Fibroblast of lung (primary cell): ENCODE data around the gene CORO6. TPM values are rescaled to one million over a fixed set of nuclear protein-coding genes. Genes with fewer than 3 reads are reported as not detected.

Source experiments
- DNase-seq, 2 donors: peaks; one replicate each; pipeline versions ENCODE4 v3.0.0 to v3.0.0-alpha.2; 2010; ENCODE audit warnings: low read depth in 2 of 2
- H2AFZ ChIP-seq: 2 replicates; pipeline ENCODE4 v1.5.1; 2012; ENCODE audit warnings: low read length, control low read depth, inconsistent platforms
- H3K27ac ChIP-seq: 2 replicates; pipeline ENCODE4 v1.5.1; 2011; ENCODE audit warnings: low read length, control low read depth; ENCODE audit not compliant: insufficient read depth
- H3K27me3 ChIP-seq: 2 replicates; pipeline ENCODE4 v1.5.1; 2011; ENCODE audit warnings: mild to moderate bottlenecking, low read length; ENCODE audit not compliant: control insufficient read depth, insufficient read depth
- H3K36me3 ChIP-seq: 2 replicates; pipeline ENCODE4 v1.5.1; 2011; ENCODE audit warnings: low read length; ENCODE audit not compliant: control insufficient read depth, insufficient read depth
- H3K4me1 ChIP-seq: 2 replicates; pipeline ENCODE4 v1.5.1; 2011; ENCODE audit warnings: low read length; ENCODE audit not compliant: control insufficient read depth, insufficient read depth; ENCODE audit errors: extremely low read depth
- H3K4me2 ChIP-seq: 2 replicates; pipeline ENCODE4 v1.5.1; 2011; ENCODE audit warnings: low read length, control low read depth; ENCODE audit not compliant: insufficient read depth; ENCODE audit errors: extremely low read depth
- H3K4me3 ChIP-seq, 4 experiments: fragments of 200-600 bp in 1 of 4; sonication (generic) in 1 of 4; replicated peaks in 1 of 4; 2 replicates each; pipeline ENCODE4 v1.5.1; 2011 to 2016; ENCODE audit warnings: low read length in 4 of 4, low read depth in 3 of 4, mild to moderate bottlenecking in 3 of 4, control low read depth in 2 of 4, inconsistent platforms in 1 of 4, mixed read lengths in 1 of 4; ENCODE audit not compliant: insufficient read depth in 1 of 4; ENCODE audit errors: control extremely low read depth in 1 of 4
- H3K79me2 ChIP-seq: 2 replicates; pipeline ENCODE4 v1.5.1; 2012; ENCODE audit warnings: mild to moderate bottlenecking, low read length, inconsistent platforms; ENCODE audit not compliant: control insufficient read depth, insufficient read depth
- H3K9ac ChIP-seq: 2 replicates; pipeline ENCODE4 v1.5.1; 2011; ENCODE audit warnings: mild to moderate bottlenecking, low read length, control low read depth; ENCODE audit not compliant: insufficient read depth
- H3K9me3 ChIP-seq: 2 replicates; pipeline ENCODE4 v1.5.1; 2012; ENCODE audit warnings: low read depth, low read length; ENCODE audit not compliant: control insufficient read depth, insufficient read depth
- H4K20me1 ChIP-seq: 2 replicates; pipeline ENCODE4 v1.5.1; 2011; ENCODE audit warnings: low read length; ENCODE audit not compliant: control insufficient read depth, insufficient read depth; ENCODE audit errors: extremely low read depth
- CTCF ChIP-seq, 2 donors: IDR thresholded peaks in 1 of 2; conservative IDR thresholded peaks in 1 of 2; 1 replicate in 1 of 2; 2 replicates in 1 of 2; pipeline ENCODE4 v1.5.1; 2011 to 2012; ENCODE audit warnings: low read length in 2 of 2, control low read depth in 1 of 2, inconsistent platforms in 1 of 2, low read depth in 1 of 2, mild to moderate bottlenecking in 1 of 2
- EZH2 ChIP-seq: IDR thresholded peaks from 2 replicates; pipeline ENCODE4 v1.5.1; 2012; ENCODE audit warnings: low read length, control low read depth, mild to moderate bottlenecking; ENCODE audit errors: missing control alignments
- polyA plus RNA-seq, 2 donors: library from polyadenylated mRNA; depleted of rRNA in 1 of 2; stranded (reverse) in 1 of 2; unstranded in 1 of 2; fragments of >200 nt; gene quantifications; 2 replicates each; pipeline ENCODE4 v1.2.1, GENCODE V29; 2011 to 2012; ENCODE audit warnings: missing spikeins in 1 of 2
- total RNA-seq: library from RNA; depleted of rRNA; stranded (reverse); fragments of >200 nt; gene quantifications from 2 replicates; pipeline ENCODE4 v1.2.1, GENCODE V29; 2014

The CORO6 gene
- total and polyA plus RNA-seq, 2 donors (not counting 1 experiment from before 2014, with no cell fraction given) = 8.0 to 19.3 TPM

- no peaks in the 10 kb centered on the region for H4K20me1 ChIP-seq
- peak within 1 kb of the TSS; percentile 86 for H2AFZ ChIP-seq
- no peaks in the 10 kb centered on the region for H3K9me3 ChIP-seq
- H3K4me1 ChIP-seq = peaks cover 20% of the 10 kb centered on the region
- H3K4me2 ChIP-seq = peak within 1 kb of the TSS; percentile 94
- peaks cover 40% of the 10 kb centered on the region for H3K79me2 ChIP-seq
- DNase-seq = peak; percentile 79
- no peaks in the 10 kb centered on the region for H3K27me3 ChIP-seq
- H3K27ac ChIP-seq = peak within 1 kb of the TSS; percentile 61
- no peak for TF ChIP-seq EZH2
- TF ChIP-seq CTCF (conservative IDR thresholded peaks at IDR 0.05 in 1 of 2, IDR thresholded peaks at IDR 0.05 in 1 of 2; ENCODE audit: low read depth in 1 of 2, low read length in 2 of 2) = no peak
- peak within 1 kb of the TSS; percentile 72 to 85 (median 80) for H3K4me3 ChIP-seq
- peak within 1 kb of the TSS; percentile 47 for H3K9ac ChIP-seq
- no peaks in the 10 kb centered on the region for H3K36me3 ChIP-seq
Observed at GRCh38 chr17:29589524-29590410, 32.9 kb downstream of the CORO6 start, which contains the start of gene GIT1. TSS of gene GIT1 (minus strand) at chr17:29589648. CDS start at chr17:29589378, 270 bp downstream.

DNA sequence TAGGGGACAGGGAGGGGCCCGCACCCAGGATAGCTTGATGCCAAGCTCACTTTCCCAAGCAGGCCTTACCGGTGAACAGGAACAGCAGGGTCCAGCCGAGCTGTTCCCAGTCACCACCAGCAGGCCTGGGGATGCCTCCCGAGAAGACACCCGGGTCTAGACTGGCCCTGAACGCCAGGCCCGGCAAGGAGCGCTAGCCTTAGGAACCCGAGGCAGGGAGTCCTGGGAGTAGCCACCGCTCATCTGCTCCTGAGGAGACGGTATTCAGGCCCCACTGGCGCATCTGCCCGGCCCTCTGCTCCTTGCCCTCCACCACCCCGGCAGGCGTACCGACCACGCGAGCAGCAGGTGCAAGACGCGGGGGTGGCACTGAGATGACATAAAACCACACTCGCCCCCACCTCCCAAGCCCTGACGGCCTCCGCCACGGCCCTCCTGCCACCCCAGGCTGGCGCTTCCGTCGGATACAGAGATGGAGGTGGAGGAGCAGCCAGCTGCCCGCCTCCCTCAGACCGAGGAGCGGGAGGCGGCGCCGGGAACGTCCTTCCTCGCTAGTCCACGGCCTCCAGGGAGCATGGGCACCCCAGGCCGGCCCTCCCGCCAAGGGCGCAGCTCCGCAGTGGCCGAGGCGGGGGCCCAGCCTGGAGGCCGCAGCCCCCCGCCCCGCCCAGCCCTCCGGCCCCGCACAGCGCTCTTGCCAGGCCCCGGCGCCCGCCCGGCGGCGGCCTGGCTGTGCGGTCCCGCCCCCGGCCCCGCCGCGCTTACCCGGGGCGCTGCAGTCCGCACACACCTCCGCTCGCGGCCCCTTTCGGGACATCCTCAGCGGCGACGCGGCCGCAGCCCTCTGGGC is 33.9 kb downstream of the CORO6 start:
- H4K20me1 ChIP-seq = no peaks in the 10 kb centered on the region
- no peaks in the 10 kb centered on the region for H3K36me3 ChIP-seq
- H3K27me3 ChIP-seq = no peaks in the 10 kb centered on the region
- peak; percentile 9 to 24 for DNase-seq
- H3K9ac ChIP-seq = peak overlapping the region; percentile 39
- peak overlapping the region; percentile 94 for H3K4me2 ChIP-seq
- H3K4me3 ChIP-seq = peak overlapping the region; percentile 72 to 85 (median 80)
- peaks cover 45% of the 10 kb centered on the region for H3K79me2 ChIP-seq
- peak overlapping the region; percentile 29 for H2AFZ ChIP-seq
- H3K9me3 ChIP-seq = no peaks in the 10 kb centered on the region
- no peak for TF ChIP-seq EZH2
- no peak for TF ChIP-seq CTCF (conservative IDR thresholded peaks at IDR 0.05 in 1 of 2, IDR thresholded peaks at IDR 0.05 in 1 of 2; ENCODE audit: low read depth in 1 of 2, low read length in 2 of 2)
- peak overlapping the region; percentile 36 for H3K27ac ChIP-seq
- peaks cover 20% of the 10 kb centered on the region for H3K4me1 ChIP-seq

DNA sequence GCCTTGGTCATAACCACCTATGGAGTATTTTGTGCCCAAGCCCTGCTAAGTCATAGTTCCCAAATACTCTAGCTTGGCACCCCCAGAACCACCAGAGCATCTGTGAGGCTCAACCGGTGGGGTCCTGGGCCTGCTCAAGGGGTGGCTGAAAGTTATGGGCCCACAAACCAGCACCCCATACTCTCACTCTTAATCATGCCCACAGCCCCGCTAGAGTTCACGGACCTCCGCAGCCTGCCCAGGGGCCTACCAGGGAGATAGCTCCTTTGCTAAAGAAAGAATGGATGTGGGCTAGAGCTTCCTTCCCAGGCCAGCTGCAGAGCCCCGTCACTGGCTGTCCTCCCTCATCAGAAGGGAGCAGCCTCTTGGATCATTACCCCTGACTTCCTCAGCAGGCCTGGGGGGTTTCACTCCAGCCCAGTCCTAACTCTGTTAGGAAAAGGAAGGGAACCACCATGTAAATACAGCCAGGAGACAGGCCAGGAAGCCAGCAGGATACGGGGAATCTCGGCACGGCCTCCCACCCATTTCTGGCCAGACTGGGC is 34.6 kb downstream of the CORO6 start:
- peak overlapping the region; percentile 72 to 85 (median 80) for H3K4me3 ChIP-seq
- no peaks in the 10 kb centered on the region for H3K9me3 ChIP-seq
- peaks cover 4% of the 10 kb centered on the region for H3K36me3 ChIP-seq
- H3K4me1 ChIP-seq = peaks cover 20% of the 10 kb centered on the region
- TF ChIP-seq CTCF (conservative IDR thresholded peaks at IDR 0.05 in 1 of 2, IDR thresholded peaks at IDR 0.05 in 1 of 2; ENCODE audit: low read depth in 1 of 2, low read length in 2 of 2) (no peak), EZH2 (no peak)
- H3K27ac ChIP-seq = peak overlapping the region; percentile 36
- peak in 1 of 2 donors; percentile 12 for DNase-seq
- no peaks in the 10 kb centered on the region for H3K27me3 ChIP-seq
- H2AFZ ChIP-seq = no peak overlapping the region
- no peaks in the 10 kb centered on the region for H4K20me1 ChIP-seq
- peak overlapping the region; percentile 39 for H3K9ac ChIP-seq
- peaks cover 52% of the 10 kb centered on the region for H3K79me2 ChIP-seq
- H3K4me2 ChIP-seq = peak overlapping the region; percentile 94
